Testis (tissue), 2 donors: ENCODE results near the gene MGAT5.

ENCODE experiments used
- POLR2A ChIP-seq: fragments of 450-650 bp; IDR thresholded peaks from one replicate; pipeline ENCODE4 v1.6.1; 2017; ENCODE audit warnings: antibody characterized with exemption, mild to moderate bottlenecking, moderate library complexity
- TF ChIP-seq, protein P1 (sequence below), 3 experiments: fragments of 450-650 bp in 2 of 3; fragments of 200-600 bp in 1 of 3; sonication (generic) in 1 of 3; IDR thresholded peaks; one replicate each; pipeline ENCODE4 v1.5.1; 2016 to 2019; ENCODE audit warnings: antibody characterized with exemption in 3 of 3, mild to moderate bottlenecking in 2 of 3, moderate library complexity in 1 of 3

DNA sequence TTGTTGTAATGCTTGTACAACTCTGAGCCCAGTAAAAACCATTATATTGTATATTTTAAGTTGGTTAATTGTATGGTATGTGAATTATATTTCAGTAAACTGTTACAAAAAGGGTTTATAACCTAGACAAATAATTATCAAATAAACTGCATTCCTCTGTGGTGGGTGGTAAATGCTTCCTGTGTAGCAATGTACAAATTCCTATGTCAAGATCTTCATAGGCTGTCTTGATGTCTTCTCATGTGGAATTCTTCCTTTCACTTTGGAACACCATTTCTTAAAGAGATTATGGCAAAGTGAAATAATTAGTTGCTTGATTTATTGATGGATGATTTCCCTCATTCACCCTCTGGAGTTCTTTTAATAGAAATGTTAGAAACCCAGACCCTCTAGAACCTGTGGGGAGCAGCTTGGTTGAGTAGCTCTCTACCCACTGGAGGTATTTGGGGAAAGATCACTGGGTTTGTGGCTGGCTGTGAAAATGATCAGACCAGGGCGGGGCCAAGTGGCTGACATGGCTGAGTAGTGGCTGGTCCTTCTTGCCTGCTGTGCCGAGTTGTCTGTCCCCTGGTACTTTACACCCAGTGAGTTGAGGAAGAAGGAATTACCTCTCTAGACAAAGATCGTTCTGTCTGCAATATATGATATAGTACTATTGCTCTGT is 22.4 kb upstream of the MGAT5 start:
- TF ChIP-seq, protein P1, sequence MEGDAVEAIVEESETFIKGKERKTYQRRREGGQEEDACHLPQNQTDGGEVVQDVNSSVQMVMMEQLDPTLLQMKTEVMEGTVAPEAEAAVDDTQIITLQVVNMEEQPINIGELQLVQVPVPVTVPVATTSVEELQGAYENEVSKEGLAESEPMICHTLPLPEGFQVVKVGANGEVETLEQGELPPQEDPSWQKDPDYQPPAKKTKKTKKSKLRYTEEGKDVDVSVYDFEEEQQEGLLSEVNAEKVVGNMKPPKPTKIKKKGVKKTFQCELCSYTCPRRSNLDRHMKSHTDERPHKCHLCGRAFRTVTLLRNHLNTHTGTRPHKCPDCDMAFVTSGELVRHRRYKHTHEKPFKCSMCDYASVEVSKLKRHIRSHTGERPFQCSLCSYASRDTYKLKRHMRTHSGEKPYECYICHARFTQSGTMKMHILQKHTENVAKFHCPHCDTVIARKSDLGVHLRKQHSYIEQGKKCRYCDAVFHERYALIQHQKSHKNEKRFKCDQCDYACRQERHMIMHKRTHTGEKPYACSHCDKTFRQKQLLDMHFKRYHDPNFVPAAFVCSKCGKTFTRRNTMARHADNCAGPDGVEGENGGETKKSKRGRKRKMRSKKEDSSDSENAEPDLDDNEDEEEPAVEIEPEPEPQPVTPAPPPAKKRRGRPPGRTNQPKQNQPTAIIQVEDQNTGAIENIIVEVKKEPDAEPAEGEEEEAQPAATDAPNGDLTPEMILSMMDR (IDR thresholded peaks at IDR 0.05), result no peak
- no peak for TF ChIP-seq POLR2A
